Rectal smooth muscle tissue (tissue), 1 donor: ENCODE data around the gene SLFN13.
"Not testable (repeated sequence)": the region's sequence is repeated elsewhere in the genome, so short reads cannot be mapped to it uniquely, and the experiment has no call there.

Source experiments
- H3K27ac ChIP-seq: one replicate; pipeline ENCODE4 v1.7.0; 2013; ENCODE audit warnings: low read depth, low read length, inconsistent platforms
- H3K27me3 ChIP-seq: one replicate; pipeline ENCODE4 v1.7.0; 2013; ENCODE audit warnings: low read length; ENCODE audit not compliant: control insufficient read depth, insufficient read depth
- H3K36me3 ChIP-seq: one replicate; pipeline ENCODE4 v1.7.0; 2013; ENCODE audit warnings: low read length; ENCODE audit not compliant: control insufficient read depth, insufficient read depth
- H3K4me1 ChIP-seq: one replicate; pipeline ENCODE4 v1.7.0; 2013; ENCODE audit warnings: low read length; ENCODE audit not compliant: control insufficient read depth, insufficient read depth
- H3K4me3 ChIP-seq: one replicate; pipeline ENCODE4 v1.7.0; 2013; ENCODE audit warnings: low read length
- H3K9ac ChIP-seq: one replicate; pipeline ENCODE4 v1.7.0; 2013; ENCODE audit warnings: low read length

SLFN13 gene

DNA sequence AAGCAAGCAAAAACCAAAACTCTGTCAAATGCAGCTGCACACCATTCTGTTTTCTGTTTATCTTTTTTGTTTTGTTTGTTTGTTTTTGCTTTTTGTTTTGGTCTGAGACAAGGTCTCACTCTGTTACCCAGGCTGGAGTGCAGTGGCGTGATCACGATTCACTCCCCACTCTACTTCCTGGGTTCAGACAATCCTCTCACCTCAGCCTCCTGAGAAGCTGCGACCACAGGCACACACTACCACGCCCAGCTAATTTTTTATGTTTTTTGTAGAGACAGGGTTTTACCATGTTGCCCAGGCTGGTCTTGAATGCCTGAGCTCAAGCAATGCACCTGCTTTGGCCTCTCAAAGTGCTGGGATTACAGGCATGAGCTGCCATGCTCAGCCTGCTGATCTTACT is 19.3 kb upstream of the SLFN13 start:
- Histone ChIP-seq H3K36me3 (no peaks in the 10 kb centered on the region), H3K27me3 (no peaks in the 10 kb centered on the region), H3K4me3 (no peak overlapping the region), H3K27ac (no peak overlapping the region), H3K4me1 (no peaks in the 10 kb centered on the region), H3K9ac (no peak overlapping the region)

DNA sequence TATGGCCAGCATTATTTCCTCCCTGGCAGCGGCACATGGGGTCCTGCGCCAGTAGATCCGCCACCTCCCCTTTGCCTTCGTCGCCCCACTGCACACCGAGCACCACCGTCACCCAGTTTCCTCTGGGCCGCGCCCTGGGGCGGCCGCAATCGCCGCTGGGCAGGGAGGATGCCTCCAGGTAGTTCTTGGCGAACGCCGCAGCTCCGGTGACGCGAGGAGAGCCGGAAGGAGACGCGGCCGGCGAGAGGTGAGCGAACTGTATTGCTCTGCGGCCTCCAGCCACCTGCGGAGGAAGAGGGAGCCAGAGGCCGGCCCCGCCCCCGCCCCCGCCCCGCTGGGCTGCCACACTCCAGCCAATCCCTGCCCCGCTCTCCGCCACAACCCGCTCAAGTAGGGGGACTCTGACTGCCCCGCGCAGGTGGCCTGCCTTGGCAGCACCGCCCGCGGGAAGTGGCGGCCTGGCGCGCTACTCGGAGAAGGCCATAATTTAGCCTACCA is 11.8 kb upstream of the SLFN13 start:
- Histone ChIP-seq H3K36me3 (no peaks in the 10 kb centered on the region), H3K27me3 (no peaks in the 10 kb centered on the region), H3K9ac (no peak overlapping the region), H3K4me3 (peak overlapping the region; percentile 23), H3K27ac (no peak overlapping the region), H3K4me1 (no peaks in the 10 kb centered on the region)

DNA sequence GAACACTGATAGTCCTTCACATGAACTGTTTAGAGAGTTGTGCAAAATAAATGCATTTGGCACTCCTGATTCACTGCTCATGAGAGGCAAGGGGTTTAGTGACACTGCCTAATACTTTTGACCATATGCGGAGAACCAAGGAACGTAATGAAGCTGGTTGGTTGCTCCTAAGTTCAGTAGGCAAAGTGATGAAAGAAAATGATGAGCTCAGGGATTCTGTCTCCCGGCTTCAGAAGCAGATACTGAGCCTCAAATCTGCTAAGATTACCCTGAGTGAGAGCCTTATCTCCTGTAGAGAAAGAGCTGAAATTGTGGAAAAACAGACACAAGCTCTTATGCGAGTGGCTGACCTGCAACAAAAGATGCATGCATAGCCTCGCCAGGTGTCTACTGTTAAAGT is 5.5 kb upstream of the SLFN13 start:
- H3K4me1 ChIP-seq, H3K27ac ChIP-seq, H3K36me3 ChIP-seq, H3K9ac ChIP-seq, H3K4me3 ChIP-seq, H3K27me3 ChIP-seq: not testable (repeated sequence)

DNA sequence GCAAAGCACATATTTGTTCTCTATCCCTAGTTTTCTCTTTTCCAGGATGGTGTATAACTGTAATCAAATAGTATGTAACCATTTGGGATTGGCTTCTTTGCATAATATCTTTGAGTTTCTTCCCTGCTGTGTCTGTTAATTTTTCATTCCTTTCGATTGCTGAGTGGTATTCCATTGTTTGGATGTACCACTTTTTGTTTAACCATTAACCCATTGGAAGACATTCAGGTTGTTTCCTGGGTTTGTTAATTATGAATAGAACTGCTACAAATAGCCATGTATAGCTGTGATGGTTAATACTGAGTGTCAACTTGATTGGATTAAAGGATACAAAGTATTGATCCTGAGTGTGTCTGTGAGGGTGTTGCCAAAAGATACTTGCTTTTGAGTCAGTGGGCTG is 4.6 kb upstream of the SLFN13 start:
- peaks cover 10% of the 10 kb centered on the region for H3K27me3 ChIP-seq
- no peak overlapping the region for H3K9ac ChIP-seq
- no peaks in the 10 kb centered on the region for H3K36me3 ChIP-seq
- no peak overlapping the region for H3K4me3 ChIP-seq
- H3K4me1 ChIP-seq, result no peaks in the 10 kb centered on the region
- no peak overlapping the region for H3K27ac ChIP-seq

DNA sequence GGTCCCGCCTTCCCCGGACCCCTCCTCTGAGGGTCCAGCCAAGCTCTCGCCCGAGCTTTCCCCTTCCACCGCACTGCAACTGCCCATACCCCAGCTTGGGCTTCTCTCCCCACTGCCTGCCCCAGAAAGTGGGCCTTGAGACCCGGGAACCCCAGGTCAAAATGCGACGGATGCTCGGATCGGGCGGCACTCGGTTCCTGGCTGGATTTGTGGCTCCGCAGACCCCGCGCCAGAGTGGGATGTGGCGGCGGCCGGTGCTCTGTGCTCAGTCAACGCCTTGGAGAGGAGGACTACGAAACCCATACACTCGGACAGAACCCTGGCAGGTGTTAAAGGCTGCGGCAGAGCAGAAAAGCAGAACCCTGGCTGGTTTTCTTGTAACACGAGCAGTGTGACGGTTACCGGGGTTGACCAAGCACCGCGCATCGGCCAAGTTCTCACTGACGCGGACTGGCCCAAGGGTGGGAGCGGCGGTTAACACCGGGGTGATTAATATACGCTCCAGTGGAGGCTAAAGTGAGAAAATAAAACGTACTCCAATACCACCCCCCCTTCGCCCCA is 885 bp upstream of the SLFN13 start:
- Histone ChIP-seq H3K4me1 (no peaks in the 10 kb centered on the region), H3K4me3 (peak overlapping the region; percentile 59), H3K9ac (no peak overlapping the region), H3K27ac (peak overlapping the region; percentile 37), H3K36me3 (no peaks in the 10 kb centered on the region), H3K27me3 (peaks cover 10% of the 10 kb centered on the region)

DNA sequence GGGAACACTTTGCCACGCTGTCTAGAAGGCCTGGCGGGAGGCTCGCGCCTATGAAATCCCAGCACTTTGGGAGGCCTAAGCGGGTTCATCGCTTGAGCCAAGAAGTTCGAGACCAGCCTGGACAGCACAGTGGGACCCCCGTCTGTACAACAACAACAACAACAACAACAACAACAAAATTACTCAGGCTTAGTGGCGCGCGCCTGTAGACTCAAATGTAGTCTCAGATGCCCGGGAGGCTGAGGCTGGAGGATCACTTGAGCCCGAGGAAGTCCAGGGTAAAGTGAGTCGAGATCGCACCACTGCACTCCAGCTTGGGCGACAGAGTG is 297 bp upstream of the SLFN13 start:
- H3K27ac ChIP-seq, result peak overlapping the region; percentile 55
- peaks cover 10% of the 10 kb centered on the region for H3K27me3 ChIP-seq
- peak overlapping the region; percentile 59 for H3K4me3 ChIP-seq
- no peaks in the 10 kb centered on the region for H3K4me1 ChIP-seq
- H3K36me3 ChIP-seq, result no peaks in the 10 kb centered on the region
- H3K9ac ChIP-seq, result no peak overlapping the region

DNA sequence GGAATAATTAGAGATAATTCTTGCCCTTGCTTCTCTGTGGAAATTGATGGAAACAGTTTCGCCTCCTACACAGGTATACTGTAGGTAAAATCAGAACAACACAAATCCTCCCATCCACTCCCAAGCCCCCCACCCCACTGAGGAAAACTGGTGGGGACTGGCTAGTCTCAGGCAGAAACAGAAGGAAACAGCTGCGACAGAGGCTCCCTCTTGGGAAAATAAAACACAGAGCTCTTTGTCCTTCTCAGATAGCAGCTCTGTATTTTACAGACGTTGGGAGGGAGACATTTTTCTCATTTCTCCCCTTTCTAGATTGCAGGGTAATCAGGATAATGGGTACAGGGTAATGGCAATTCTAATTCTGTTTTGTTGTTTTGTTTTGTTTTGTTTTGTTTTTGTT is 1.1 kb downstream of the SLFN13 start:
- Histone ChIP-seq H3K27ac (peak overlapping the region; percentile 55), H3K9ac (no peak overlapping the region)

DNA sequence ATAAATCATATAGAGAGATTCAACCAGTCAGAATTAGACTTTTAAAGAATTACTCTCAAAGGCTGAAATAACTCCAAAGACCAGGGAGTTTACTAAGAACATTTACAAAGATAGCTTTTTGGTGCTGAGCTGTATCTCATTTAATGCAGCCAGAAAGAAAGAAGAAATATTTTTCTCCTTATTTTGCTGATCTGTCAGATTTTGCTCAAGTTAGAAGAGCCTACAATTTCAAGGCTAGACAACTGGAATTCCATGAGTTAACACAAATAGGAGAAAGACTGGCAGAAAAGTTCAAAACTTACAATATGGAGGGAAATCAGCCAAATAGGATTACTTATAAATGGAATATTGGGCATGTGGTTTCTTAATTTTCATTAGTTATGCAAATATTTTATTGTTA is 10.1 kb downstream of the SLFN13 start:
- no peaks in the 10 kb centered on the region for H3K27me3 ChIP-seq
- no peaks in the 10 kb centered on the region for H3K36me3 ChIP-seq
- no peak overlapping the region for H3K9ac ChIP-seq
- no peak overlapping the region for H3K27ac ChIP-seq
- no peak overlapping the region for H3K4me3 ChIP-seq
- peaks cover under 1% of the 10 kb centered on the region for H3K4me1 ChIP-seq

More for the DNA sequence above, 1.1 kb downstream of the SLFN13 start:
- Histone ChIP-seq H3K36me3 (no peaks in the 10 kb centered on the region), H3K4me1 (no peaks in the 10 kb centered on the region), H3K27me3 (peaks cover 10% of the 10 kb centered on the region), H3K4me3 (peak overlapping the region; percentile 22)

DNA sequence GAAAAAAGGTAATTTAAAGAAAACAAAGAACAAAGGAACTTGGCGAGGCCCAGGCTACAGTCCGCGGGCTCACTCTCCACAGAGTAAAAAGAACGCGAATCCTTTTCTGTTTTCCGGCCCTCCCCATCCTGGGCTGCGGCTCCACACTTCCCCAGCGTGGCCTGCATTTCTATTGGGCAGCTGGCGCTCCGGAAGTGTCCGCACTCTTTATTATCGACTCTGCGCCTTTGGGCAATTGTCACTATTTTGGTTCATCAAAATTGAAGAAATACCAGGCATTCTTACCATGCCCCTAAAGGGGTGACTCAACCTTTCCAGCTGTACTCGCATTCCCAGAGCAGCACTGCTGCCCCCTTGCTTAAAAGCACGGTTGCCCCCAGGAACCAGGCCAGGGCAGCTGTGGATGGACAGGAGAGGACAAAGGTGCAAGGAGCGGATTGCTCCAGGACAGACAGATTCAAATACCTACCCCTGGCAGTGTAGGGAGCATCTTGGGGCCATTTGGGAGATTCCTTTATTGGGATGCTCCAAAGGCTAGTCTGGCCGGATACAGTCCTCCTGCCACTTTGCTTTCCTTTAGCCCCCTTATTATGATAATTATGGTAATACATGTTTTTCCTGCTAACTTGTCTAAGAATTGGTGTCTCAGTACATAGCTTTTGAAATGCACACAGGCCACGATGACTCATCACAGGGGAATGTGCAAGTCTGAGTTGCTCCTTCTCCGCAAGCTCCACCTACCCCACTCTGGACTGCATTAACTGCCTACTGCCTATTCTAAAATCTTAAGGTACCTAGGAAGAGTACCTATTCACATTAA is 15.3 kb downstream of the SLFN13 start:
- Histone ChIP-seq H3K9ac (no peak overlapping the region), H3K27ac (peak overlapping the region; percentile 72), H3K4me1 (peaks cover 4% of the 10 kb centered on the region), H3K27me3 (no peaks in the 10 kb centered on the region), H3K4me3 (peak overlapping the region; percentile 76), H3K36me3 (no peaks in the 10 kb centered on the region)

DNA sequence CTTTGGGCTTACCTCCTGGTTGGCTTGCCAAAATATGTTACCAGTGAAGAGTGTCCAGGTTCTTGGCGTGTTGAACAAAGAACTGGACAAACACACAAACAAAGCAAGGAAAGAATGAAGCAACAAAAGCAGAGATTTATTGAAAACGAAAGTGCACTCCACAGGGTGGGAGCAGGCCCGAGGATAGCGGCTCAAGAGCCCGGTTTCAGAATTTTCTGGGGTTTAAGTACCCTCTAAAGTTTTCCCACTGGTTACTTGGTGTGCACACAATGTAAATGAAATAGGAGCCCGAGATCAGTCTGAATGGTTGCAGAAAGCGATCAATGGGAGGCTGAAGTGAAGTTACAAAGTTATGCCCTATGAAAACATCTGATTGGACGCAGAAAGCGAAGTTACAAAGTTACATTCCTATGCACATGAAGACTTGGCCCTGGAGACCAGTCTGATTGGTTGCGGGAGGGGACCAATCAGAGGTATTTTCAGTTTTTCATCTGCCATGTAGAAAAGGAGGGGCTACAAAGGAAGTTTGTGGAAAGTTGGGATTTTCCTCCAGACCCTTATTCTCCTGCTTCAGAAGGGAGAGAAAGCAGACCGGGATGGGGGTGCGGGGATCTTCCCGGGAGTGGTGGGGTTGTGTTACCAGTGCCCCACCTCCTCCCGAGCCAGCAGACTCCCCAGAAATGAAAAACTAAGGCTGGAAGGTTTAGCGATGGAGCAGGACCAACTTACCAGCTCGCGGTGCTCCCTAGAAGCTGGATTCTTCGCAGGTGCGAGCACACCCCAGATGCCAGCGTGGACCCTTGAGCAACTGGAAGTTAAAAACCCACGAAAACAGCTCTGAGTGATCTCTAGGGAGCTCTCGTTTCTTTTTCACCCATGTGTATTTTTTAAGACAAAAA is 16.1 kb downstream of the SLFN13 start, which contains the start of gene SLFN12:
SLFN12 (minus strand) TSS at position 325 of the 899 bp plus-strand sequence. CDS start 9,472 bp downstream, outside the sequence.
- no peaks in the 10 kb centered on the region for H3K36me3 ChIP-seq
- H3K27me3 ChIP-seq, result no peaks in the 10 kb centered on the region
- H3K9ac ChIP-seq, result no peak within 1 kb of the TSS

DNA sequence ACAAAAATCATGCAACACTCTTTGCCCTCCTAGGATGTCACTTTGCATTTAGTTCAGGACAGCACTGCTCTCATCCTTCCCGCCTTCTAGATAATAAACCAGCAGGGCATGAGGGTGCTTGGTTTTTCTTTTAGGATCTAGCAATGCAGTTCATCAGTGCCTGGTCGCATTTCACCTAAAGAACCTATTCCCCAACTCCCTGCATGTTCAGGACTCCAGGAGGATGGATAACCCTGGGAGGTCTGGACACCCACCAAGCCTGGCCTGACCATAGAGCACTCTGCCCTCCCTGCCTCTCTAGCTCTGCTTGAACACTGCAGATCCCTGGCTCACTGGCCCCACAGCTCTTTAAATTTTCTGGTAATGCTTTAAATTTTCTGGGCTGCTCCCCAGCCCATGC is 18.9 kb downstream of the SLFN13 start:
- no peak overlapping the region for H3K9ac ChIP-seq
- H3K4me3 ChIP-seq, result no peak overlapping the region
- H3K27ac ChIP-seq, result no peak overlapping the region
- H3K27me3 ChIP-seq, result no peaks in the 10 kb centered on the region
- no peaks in the 10 kb centered on the region for H3K36me3 ChIP-seq
- peaks cover 4% of the 10 kb centered on the region for H3K4me1 ChIP-seq

More for the DNA sequence above, 16.1 kb downstream of the SLFN13 start, which contains the start of gene SLFN12:
- Histone ChIP-seq H3K27ac (peak within 1 kb of the TSS; percentile 72), H3K4me1 (peaks cover 4% of the 10 kb centered on the region), H3K4me3 (peak within 1 kb of the TSS; percentile 76)

DNA sequence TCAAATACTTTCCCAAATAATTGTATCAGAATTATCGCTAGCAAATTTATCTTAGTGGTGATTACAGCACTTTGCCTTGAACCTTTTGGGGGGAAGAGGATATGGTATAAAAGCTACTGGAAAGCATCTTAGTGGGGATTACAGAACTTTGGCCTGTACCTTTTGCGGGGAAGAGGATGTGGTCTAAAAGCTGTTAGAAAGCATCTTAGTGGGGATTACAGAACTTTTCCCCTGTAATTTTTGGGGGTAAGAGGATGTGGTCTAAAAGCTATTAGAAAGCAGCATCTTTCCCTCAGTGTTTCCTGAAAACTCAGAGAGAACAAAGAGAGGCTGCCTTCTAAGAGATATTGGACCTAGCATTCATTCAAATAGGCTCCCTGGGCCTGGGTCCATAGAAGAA is 20.3 kb downstream of the SLFN13 start:
- Histone ChIP-seq H3K27me3 (no peaks in the 10 kb centered on the region), H3K4me1 (peaks cover under 1% of the 10 kb centered on the region), H3K4me3 (no peak overlapping the region), H3K9ac (no peak overlapping the region), H3K27ac (no peak overlapping the region), H3K36me3 (no peaks in the 10 kb centered on the region)
